ENCODE measurements around the gene RETREG3. TPM values are rescaled to one million over a fixed set of nuclear protein-coding genes. Genes with fewer than 3 reads are reported as not detected.
"Not testable (repeated sequence)": the region's sequence is repeated elsewhere in the genome, so short reads cannot be mapped to it uniquely, and the experiment has no call there.

The RETREG3 gene
- total RNA-seq, 1 experiment from 2014 or later = 47.2 TPM

DNA sequence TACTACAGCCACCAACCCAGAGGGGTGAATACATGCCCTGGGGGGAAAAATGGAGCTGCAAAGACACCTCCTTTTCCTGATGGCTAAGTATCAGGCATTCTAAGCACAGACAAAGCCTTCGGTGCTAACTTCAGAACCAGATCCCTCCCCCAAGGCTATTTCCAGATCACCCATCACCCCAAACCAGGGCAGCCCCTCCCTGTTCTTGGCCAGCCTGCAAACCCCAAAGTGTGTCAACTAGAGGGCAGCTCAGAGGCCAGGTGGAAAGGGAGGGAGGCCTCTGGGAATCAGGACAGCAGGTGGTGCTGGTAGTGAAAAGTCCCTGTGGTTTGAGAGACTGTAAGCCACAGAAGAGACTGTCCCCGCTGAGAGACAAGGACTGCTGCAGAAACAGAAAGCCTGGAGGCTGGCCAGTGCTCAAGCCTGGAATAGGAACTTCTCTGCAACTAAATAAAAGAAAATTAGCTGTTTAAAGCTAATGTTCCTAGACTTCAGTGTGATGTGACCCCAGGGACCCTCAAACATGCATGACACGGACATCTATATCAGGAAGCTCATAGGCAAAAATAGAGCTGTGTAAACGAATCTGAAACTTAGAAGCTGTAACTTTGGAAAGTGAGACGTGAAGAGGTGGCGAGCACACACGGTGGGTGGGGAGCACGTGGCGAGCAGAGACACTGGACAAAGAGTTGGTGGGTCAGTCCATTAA, 9.4 kb upstream of the RETREG3 start:
- H3K4me3 ChIP-seq = no peak overlapping the region
- H3K9me3 ChIP-seq = no peaks in the 10 kb centered on the region
- DNase-seq = peak; percentile 14
- no peaks in the 10 kb centered on the region for H3K27me3 ChIP-seq
- peaks cover 22% of the 10 kb centered on the region for H3K36me3 ChIP-seq

- Histone ChIP-seq H3K27me3 (no peaks in the 10 kb centered on the region), H3K36me3 (peaks cover 27% of the 10 kb centered on the region), H3K9me3 (no peaks in the 10 kb centered on the region), H3K4me3 (no peak overlapping the region)
- DNase-seq = no peak
Observed at GRCh38 chr17:42617956-42618431, 8.8 kb upstream of the RETREG3 start.

- no peaks in the 10 kb centered on the region for H3K27me3 ChIP-seq
- peaks cover 54% of the 10 kb centered on the region for H3K36me3 ChIP-seq
- no peak overlapping the region for H3K4me3 ChIP-seq
- DNase-seq = no peak
- no peaks in the 10 kb centered on the region for H3K9me3 ChIP-seq
Observed at GRCh38 chr17:42613699-42614295, 4.6 kb upstream of the RETREG3 start.

GRCh38 chr17:42612013-42612412, 2.8 kb upstream of the RETREG3 start:
- no peak for DNase-seq
- Histone ChIP-seq H3K4me3 (no peak overlapping the region), H3K36me3 (peaks cover 54% of the 10 kb centered on the region), H3K9me3 (no peaks in the 10 kb centered on the region), H3K27me3 (no peaks in the 10 kb centered on the region)

- Histone ChIP-seq H3K36me3 (peaks cover 44% of the 10 kb centered on the region), H3K4me3 (peak overlapping the region; percentile 91)
- not testable (repeated sequence) for H3K9me3 ChIP-seq, H3K27me3 ChIP-seq
- DNase-seq = peak; percentile 44
Observed at GRCh38 chr17:42609814-42610801, 934 bp upstream of the RETREG3 start.

DNA sequence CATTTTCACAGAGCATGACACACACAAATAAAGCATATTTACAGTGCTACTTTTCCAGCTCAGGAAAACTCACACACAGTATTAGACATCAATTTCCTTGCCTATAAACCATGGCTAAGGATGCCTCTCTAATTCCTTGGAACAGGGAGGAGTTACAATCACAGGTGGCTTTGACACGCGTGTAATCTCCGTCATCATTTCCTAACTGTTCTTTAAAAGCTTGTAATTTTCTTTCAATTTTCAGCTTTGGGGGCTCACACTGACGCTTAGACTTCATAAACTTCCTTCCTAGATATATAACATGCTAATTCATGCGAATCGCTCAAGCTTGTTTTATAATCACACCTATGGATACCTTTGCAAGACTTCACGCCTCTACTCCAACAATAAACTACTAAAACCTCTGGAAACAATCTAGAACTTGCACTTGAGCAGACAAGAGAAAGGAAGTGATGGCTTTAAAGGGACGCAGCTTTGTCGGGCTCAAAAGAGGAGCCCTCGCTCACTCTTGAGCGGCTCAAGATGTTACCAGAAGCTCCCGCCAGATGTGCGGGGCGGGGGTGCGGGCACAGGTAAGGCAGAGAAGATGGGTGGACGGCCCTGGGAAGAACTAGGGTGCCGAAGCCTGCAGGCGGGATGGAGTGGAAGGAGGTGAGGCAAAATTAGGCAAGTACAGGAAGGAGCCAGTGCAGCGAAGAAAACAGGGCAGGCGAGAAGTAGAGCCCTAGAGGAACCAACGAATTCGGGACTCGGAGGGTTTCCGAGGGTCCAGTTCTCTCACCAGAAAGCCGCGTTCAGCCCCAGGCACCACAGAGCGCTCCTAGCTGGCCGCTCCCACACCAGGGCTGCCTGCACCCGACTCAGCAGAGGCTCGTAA, 631 bp downstream of the RETREG3 start:
- Histone ChIP-seq H3K4me3 (peak overlapping the region; percentile 91), H3K27me3 (no peaks in the 10 kb centered on the region), H3K9me3 (no peaks in the 10 kb centered on the region), H3K36me3 (peaks cover 32% of the 10 kb centered on the region)
- no peak for DNase-seq

- Histone ChIP-seq H3K9me3 (no peaks in the 10 kb centered on the region), H3K4me3 (peak overlapping the region; percentile 91), H3K36me3 (peaks cover 29% of the 10 kb centered on the region)
Observed at GRCh38 chr17:42607769-42608168, 1.4 kb downstream of the RETREG3 start.

GRCh38 chr17:42603318-42603717, 5.9 kb downstream of the RETREG3 start:
- no peak for DNase-seq
- H3K9me3 ChIP-seq = no peaks in the 10 kb centered on the region
- H3K36me3 ChIP-seq = peaks cover 5% of the 10 kb centered on the region
- H3K27me3 ChIP-seq = no peaks in the 10 kb centered on the region
- H3K4me3 ChIP-seq = no peak overlapping the region

More at GRCh38 chr17:42607769-42608168, 1.4 kb downstream of the RETREG3 start:
- no peaks in the 10 kb centered on the region for H3K27me3 ChIP-seq
- no peak for DNase-seq

DNA sequence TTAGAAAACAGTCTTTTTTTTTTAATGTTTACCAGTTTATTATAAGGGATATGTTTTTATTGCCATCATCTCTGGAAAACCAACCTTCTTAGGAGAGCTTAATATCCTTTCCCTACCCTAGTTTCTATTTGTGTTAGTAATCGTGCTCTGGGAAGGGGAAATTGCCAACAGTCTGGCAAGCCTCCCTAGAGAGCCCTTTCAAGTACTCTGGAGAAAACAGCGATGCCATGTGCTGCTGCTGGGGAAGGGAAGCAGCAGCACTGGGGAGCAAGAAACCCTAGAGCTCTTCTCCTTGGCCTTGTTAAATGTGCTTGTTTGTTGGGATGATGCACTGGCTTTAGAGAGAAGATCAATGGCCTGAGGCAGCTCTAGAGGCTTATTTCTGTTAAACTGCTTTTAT, 10.3 kb downstream of the RETREG3 start:
- H3K27me3 ChIP-seq = no peaks in the 10 kb centered on the region
- no peak overlapping the region for H3K4me3 ChIP-seq
- DNase-seq = no peak
- H3K36me3 ChIP-seq = peaks cover 5% of the 10 kb centered on the region
- no peaks in the 10 kb centered on the region for H3K9me3 ChIP-seq

DNA sequence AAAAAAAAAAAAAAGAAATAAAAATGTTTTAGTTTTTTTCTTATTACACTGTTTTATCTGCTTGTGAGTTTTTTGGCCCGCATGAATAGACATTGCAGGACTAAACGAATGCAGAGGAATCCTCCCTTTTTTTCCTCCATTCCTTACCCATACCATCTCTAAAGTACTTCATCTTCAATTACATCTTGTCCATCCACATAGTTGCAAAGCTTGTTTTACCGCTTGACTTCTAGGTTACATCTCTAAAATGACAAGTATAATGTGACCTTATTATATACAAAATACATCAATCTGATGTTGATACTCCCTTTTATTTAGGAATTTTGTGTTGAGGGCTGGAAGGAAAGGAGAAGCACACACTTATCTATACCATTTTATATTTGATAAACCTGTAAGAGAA, 12.8 kb downstream of the RETREG3 start:
- Histone ChIP-seq H3K27me3 (no peaks in the 10 kb centered on the region), H3K4me3 (no peak overlapping the region), H3K36me3 (no peaks in the 10 kb centered on the region; the same call in none of the 2 replicates), H3K9me3 (no peaks in the 10 kb centered on the region)
- DNase-seq = no peak

- no peak for DNase-seq
- no peaks in the 10 kb centered on the region for H3K9me3 ChIP-seq
Observed at GRCh38 chr17:42591411-42591810, 17.8 kb downstream of the RETREG3 start.

DNA sequence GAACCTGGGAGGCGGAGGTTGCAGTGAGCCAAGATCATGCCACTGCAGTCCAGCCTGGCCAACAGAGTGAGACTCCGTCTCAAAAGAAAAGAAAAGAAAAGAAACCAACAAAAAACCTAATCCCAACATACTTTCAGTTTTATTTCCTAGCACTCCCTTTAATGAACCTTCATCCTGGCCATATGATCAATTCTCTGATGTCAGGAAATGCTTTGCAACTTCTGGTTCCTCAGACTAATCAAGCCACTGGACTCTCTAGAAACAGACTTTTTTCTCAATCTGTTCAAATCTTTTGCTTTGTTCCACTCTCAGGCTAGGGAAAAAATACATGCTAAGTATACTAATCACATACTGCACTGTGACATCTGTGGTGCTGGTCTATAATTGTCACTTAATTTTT, 18.3 kb downstream of the RETREG3 start:
- no peak overlapping the region for H3K4me3 ChIP-seq
- no peaks in the 10 kb centered on the region for H3K9me3 ChIP-seq
- H3K27me3 ChIP-seq = no peaks in the 10 kb centered on the region
- peaks cover 33% of the 10 kb centered on the region for H3K36me3 ChIP-seq
- DNase-seq = no peak

More at GRCh38 chr17:42591411-42591810, 17.8 kb downstream of the RETREG3 start:
- H3K4me3 ChIP-seq = no peak overlapping the region
- H3K27me3 ChIP-seq = no peaks in the 10 kb centered on the region
- peaks cover 30% of the 10 kb centered on the region for H3K36me3 ChIP-seq

GRCh38 chr17:42586514-42587230, 22.5 kb downstream of the RETREG3 start:
- Histone ChIP-seq H3K27me3 (no peaks in the 10 kb centered on the region), H3K36me3 (peaks cover 69% of the 10 kb centered on the region), H3K4me3 (no peak overlapping the region), H3K9me3 (no peaks in the 10 kb centered on the region)
- no peak for DNase-seq

GRCh38 chr17:42585353-42585752, 23.8 kb downstream of the RETREG3 start:
- Histone ChIP-seq H3K27me3 (no peaks in the 10 kb centered on the region), H3K36me3 (peaks cover 71% of the 10 kb centered on the region), H3K9me3 (no peaks in the 10 kb centered on the region), H3K4me3 (no peak overlapping the region)
- no peak for DNase-seq

GRCh38 chr17:42584880-42585279, 24.3 kb downstream of the RETREG3 start:
- Histone ChIP-seq H3K4me3 (no peak overlapping the region), H3K36me3 (peaks cover 69% of the 10 kb centered on the region), H3K9me3 (no peaks in the 10 kb centered on the region), H3K27me3 (no peaks in the 10 kb centered on the region)
- no peak for DNase-seq
